IMR-90 (cell line): ENCODE measurements around the gene TBCK. TPM values are rescaled to one million over a fixed set of nuclear protein-coding genes. Genes with fewer than 3 reads are reported as not detected.

Source experiments
- ATAC-seq: fragments of 200-7000 bp; cut with Tn5 transposase; 2 replicates; pipeline ENCODE4 v1.9.1; 2020; ENCODE audit warnings: low read depth, mild to moderate bottlenecking, moderate library complexity
- BruUV-seq: library from RNA; stranded (reverse); fragments of 400-500 nt; replicated peaks from 2 replicates; lab custom pipeline; 2021; lab: Mats Ljungman, UMichigan
- CTCF ChIA-PET: fragments of 300-600 bp; formaldehyde crosslinking; extraction: SDS; loops from one replicate; lab custom pipeline; 2021; ENCODE audit warnings: antibody characterized with exemption; lab: Yijun Ruan, JAX
- POLR2A ChIA-PET: fragments of 300-600 bp; sonication (Branson Sonifier 250); formaldehyde crosslinking; loops from one replicate; lab custom pipeline; 2022; ENCODE audit warnings: antibody characterized with exemption; ENCODE audit not compliant: unreplicated experiment; lab: Charles Lee
- DNase-seq: peaks from one replicate; pipeline ENCODE4 v3.0.0; 2013
- H2AFZ ChIP-seq: replicated peaks from 2 replicates; pipeline ENCODE3; 2013; ENCODE audit warnings: low read length, mild to moderate bottlenecking; ENCODE audit not compliant: poor library complexity
- H2AK5ac ChIP-seq: 2 replicates; pipeline ENCODE4 v1.6.1; 2013; ENCODE audit warnings: low read depth, low read length, inconsistent platforms
- H2AK9ac ChIP-seq: replicated peaks from 2 replicates; pipeline ENCODE3; 2013; ENCODE audit warnings: mild to moderate bottlenecking, low read depth, low read length, moderate library complexity; ENCODE audit not compliant: poor library complexity
- H2BK120ac ChIP-seq: 2 replicates; pipeline ENCODE4 v1.6.1; 2013; ENCODE audit warnings: low read depth, low read length, inconsistent platforms
- H2BK15ac ChIP-seq: 3 replicates; pipeline ENCODE4 v1.6.1; 2013; ENCODE audit warnings: low read depth, low read length, inconsistent platforms
- H2BK20ac ChIP-seq: 2 replicates; pipeline ENCODE4 v1.6.1; 2013; ENCODE audit warnings: low read depth, mild to moderate bottlenecking, inconsistent platforms, low read length, moderate library complexity
- H2BK5ac ChIP-seq: 2 replicates; pipeline ENCODE4 v1.6.1; 2013; ENCODE audit warnings: mild to moderate bottlenecking, low read depth, low read length, inconsistent platforms; ENCODE audit not compliant: poor library complexity, severe bottlenecking
- H3K14ac ChIP-seq: replicated peaks from 2 replicates; pipeline ENCODE4 v1.6.1; 2013; ENCODE audit warnings: low read depth, low read length, inconsistent platforms
- H3K18ac ChIP-seq: 2 replicates; pipeline ENCODE4 v1.6.1; 2013; ENCODE audit warnings: low read depth, low read length, control low read depth
- H3K23ac ChIP-seq: 2 replicates; pipeline ENCODE4 v1.6.1; 2013; ENCODE audit warnings: low read depth, low read length, inconsistent platforms
- H3K27ac ChIP-seq: 2 replicates; pipeline ENCODE4 v1.5.1; 2013; ENCODE audit warnings: mild to moderate bottlenecking, control low read depth, low read length; ENCODE audit not compliant: insufficient read depth
- H3K27me3 ChIP-seq: 2 replicates; pipeline ENCODE4 v1.6.1; 2013; ENCODE audit warnings: low read length; ENCODE audit not compliant: control insufficient read depth, insufficient read depth
- H3K36me3 ChIP-seq: 2 replicates; pipeline ENCODE4 v1.6.1; 2013; ENCODE audit warnings: low read length, mixed read lengths; ENCODE audit not compliant: control insufficient read depth, insufficient read depth
- H3K4ac ChIP-seq: 2 replicates; pipeline ENCODE4 v1.6.1; 2013; ENCODE audit warnings: low read depth, low read length, inconsistent platforms
- H3K4me1 ChIP-seq: 2 replicates; pipeline ENCODE4 v1.6.1; 2013; ENCODE audit warnings: low read length, mixed read lengths; ENCODE audit not compliant: control insufficient read depth, insufficient read depth
- H3K4me2 ChIP-seq: 2 replicates; pipeline ENCODE4 v1.6.1; 2013; ENCODE audit warnings: low read depth, mild to moderate bottlenecking, control low read depth, low read length, moderate library complexity
- H3K4me3 ChIP-seq: 2 replicates; pipeline ENCODE4 v1.5.1; 2013; ENCODE audit warnings: low read depth, mild to moderate bottlenecking, control low read depth, low read length, moderate library complexity; ENCODE audit not compliant: insufficient read depth
- H3K56ac ChIP-seq: 2 replicates; pipeline ENCODE4 v1.6.1; 2013; ENCODE audit warnings: low read length, inconsistent platforms; ENCODE audit not compliant: insufficient read depth; ENCODE audit errors: extremely low read depth
- H3K79me1 ChIP-seq, 2 experiments: 2 replicates each; pipeline ENCODE4 v1.6.1; 2013; ENCODE audit warnings: low read length in 2 of 2, inconsistent platforms in 1 of 2, low read depth in 1 of 2
- H3K9ac ChIP-seq: 2 replicates; pipeline ENCODE4 v1.6.1; 2013; ENCODE audit warnings: low read depth, low read length, control low read depth
- H3K9me1 ChIP-seq: 2 replicates; pipeline ENCODE4 v1.6.1; 2013; ENCODE audit warnings: low read length, inconsistent platforms; ENCODE audit not compliant: insufficient read depth
- H3K9me3 ChIP-seq: 2 replicates; pipeline ENCODE4 v1.6.1; 2013; ENCODE audit warnings: low read length; ENCODE audit not compliant: control insufficient read depth, insufficient read depth
- H4K20me1 ChIP-seq: 2 replicates; pipeline ENCODE4 v1.6.1; 2013; ENCODE audit warnings: low read length, inconsistent platforms; ENCODE audit not compliant: insufficient read depth
- H4K5ac ChIP-seq: 2 replicates; pipeline ENCODE4 v1.6.1; 2013; ENCODE audit warnings: mild to moderate bottlenecking, low read depth, low read length, control low read depth
- H4K8ac ChIP-seq, 2 experiments: 2 replicates each; pipeline ENCODE4 v1.6.1; 2013; ENCODE audit warnings: low read depth in 2 of 2, low read length in 2 of 2, control low read depth in 1 of 2, inconsistent platforms in 1 of 2
- H4K91ac ChIP-seq: 2 replicates; pipeline ENCODE4 v1.6.1; 2013; ENCODE audit warnings: low read depth, low read length, inconsistent platforms; ENCODE audit not compliant: insufficient read depth
- BHLHE40 ChIP-seq: fragments of 150-350 bp; IDR thresholded peaks from 2 replicates; pipeline ENCODE4 v1.6.1; 2016; ENCODE audit warnings: mild to moderate bottlenecking, low read depth, low read length
- CEBPB ChIP-seq: IDR thresholded peaks from 2 replicates; pipeline ENCODE4 v1.6.1; 2012; ENCODE audit warnings: low read depth, low read length, improper control_type of control experiment
- CHD1 ChIP-seq: IDR thresholded peaks from 2 replicates; pipeline ENCODE4 v1.6.1; 2012; ENCODE audit warnings: low read depth, low read length, improper control_type of control experiment
- CTCF ChIP-seq: conservative IDR thresholded peaks from 2 replicates; pipeline ENCODE4 v1.5.1; 2012; ENCODE audit warnings: mild to moderate bottlenecking, low read depth, low read length, improper control_type of control experiment
- ELK1 ChIP-seq: fragments of 150-350 bp; IDR thresholded peaks from 2 replicates; pipeline ENCODE4 v1.6.1; 2016; ENCODE audit warnings: low read depth, mild to moderate bottlenecking, low read length, moderate library complexity, borderline replicate concordance
- FOS ChIP-seq: fragments of 150-350 bp; IDR thresholded peaks from 2 replicates; pipeline ENCODE4 v1.6.1; 2016; ENCODE audit warnings: low read depth, low read length
- MAFK ChIP-seq: IDR thresholded peaks from 2 replicates; pipeline ENCODE4 v1.6.1; 2012; ENCODE audit warnings: low read depth, low read length, improper control_type of control experiment
- MAZ ChIP-seq: IDR thresholded peaks from 2 replicates; pipeline ENCODE4 v1.6.1; 2012; ENCODE audit warnings: low read depth, mild to moderate bottlenecking, low read length, improper control_type of control experiment, moderate library complexity, borderline replicate concordance
- MXI1 ChIP-seq: IDR thresholded peaks from 2 replicates; pipeline ENCODE4 v1.6.1; 2012; ENCODE audit warnings: low read depth, mild to moderate bottlenecking, low read length, moderate library complexity, borderline replicate concordance
- NFE2L2 ChIP-seq: fragments of 150-350 bp; IDR thresholded peaks from 2 replicates; pipeline ENCODE4 v1.6.1; 2016; ENCODE audit warnings: low read depth, mild to moderate bottlenecking, low read length
- POLR2A ChIP-seq: IDR thresholded peaks from 2 replicates; pipeline ENCODE4 v1.6.1; 2012; ENCODE audit warnings: mild to moderate bottlenecking, low read depth, low read length
- RAD21 ChIP-seq: IDR thresholded peaks from 2 replicates; pipeline ENCODE4 v1.6.1; 2012; ENCODE audit warnings: low read length, improper control_type of control experiment
- RCOR1 ChIP-seq: IDR thresholded peaks from 2 replicates; pipeline ENCODE4 v1.6.1; 2012; ENCODE audit warnings: mild to moderate bottlenecking, low read length, improper control_type of control experiment; ENCODE audit not compliant: insufficient replicate concordance
- RFX5 ChIP-seq: IDR thresholded peaks from 2 replicates; pipeline ENCODE4 v1.8.0; 2012; ENCODE audit warnings: low read depth, mild to moderate bottlenecking, low read length, moderate library complexity
- SMC3 ChIP-seq: fragments of 150-350 bp; IDR thresholded peaks from 2 replicates; pipeline ENCODE4 v1.6.1; 2016; ENCODE audit warnings: low read depth, mild to moderate bottlenecking, antibody characterized with exemption, low read length, moderate library complexity
- USF2 ChIP-seq: fragments of 150-350 bp; IDR thresholded peaks from 2 replicates; pipeline ENCODE4 v1.6.1; 2017; ENCODE audit warnings: mild to moderate bottlenecking, antibody characterized with exemption, low read length, low read depth
- WGBS, 2 experiments: methylation state at CpG; one replicate each; pipeline versions ENCODE4 v1.1.5 to v1.1.7; 2013; ENCODE audit warnings: missing lambda C conversion rate in 2 of 2; ENCODE audit not compliant: insufficient read length in 1 of 2; ENCODE audit errors: extremely low coverage in 2 of 2; 5-methylcytosine and 5-hydroxymethylcytosine counted together
- dilution Hi-C: fragments of 300-500 bp; cut with HindIII; formaldehyde crosslinking; loops from one replicate; pipeline ENCODE4 v1.14.3; 2018; ENCODE audit warnings: low sequenced_read_pairs; ENCODE audit not compliant: unreplicated experiment
- in situ Hi-C: fragments of 300-500 bp; cut with MboI; formaldehyde crosslinking; loops from 3 replicates; pipeline ENCODE4 v1.14.3; 2019; ENCODE audit warnings: low sequenced_read_pairs, inconsistent platforms, mixed read lengths
- intact Hi-C: fragments of 100-400 bp; cut with micrococcal nuclease; formaldehyde crosslinking; loops from 2 replicates; pipeline ENCODE4 v1.10.0; 2022
- polyA plus RNA-seq, 3 experiments: library from polyadenylated mRNA; depleted of rRNA; stranded (reverse); fragments of >200 nt; gene quantifications; 2 replicates each; pipeline ENCODE4 v1.2.3, GENCODE V29; 2012; ENCODE audit warnings: low replicate concordance in 1 of 3
- total RNA-seq: library from RNA; depleted of rRNA; stranded (reverse); fragments of >200 nt; gene quantifications from 2 replicates; pipeline ENCODE4 v1.2.3, GENCODE V29; 2012

The TBCK gene
- total and polyA plus RNA-seq, 2 of the 4 experiments (the other 2 are of a cell fraction) = 10.7 to 29.9 TPM

GRCh38 chr4:106105697-106106096, 210.3 kb downstream of the TBCK start:
- Histone ChIP-seq H3K9ac (no peak overlapping the region), H2BK5ac (no peak overlapping the region), H2BK120ac (no peak overlapping the region), H3K4ac (no peak overlapping the region), H4K8ac (no peak overlapping the region), H3K4me2 (no peak overlapping the region), H3K23ac (no peak overlapping the region), H2AK9ac (no peak overlapping the region), H2BK15ac (no peak overlapping the region), H3K18ac (no peak overlapping the region), H3K4me3 (no peak overlapping the region), H3K36me3 (0 out of 2 replicates have a peak, but pooled peaks cover 1% of the 10 kb centered on the region), H2BK20ac (no peak overlapping the region), H3K4me1 (no peaks in the 10 kb centered on the region), H3K27ac (no peak overlapping the region), H3K27me3 (no peaks in the 10 kb centered on the region), H4K91ac (no peak overlapping the region), H3K9me3 (peaks cover 8% of the 10 kb centered on the region), H4K20me1 (no peaks in the 10 kb centered on the region), H3K56ac (no peak overlapping the region), H3K14ac (no peak overlapping the region), H3K79me1 (no peaks in the 10 kb centered on the region), H3K9me1 (no peaks in the 10 kb centered on the region), H2AK5ac (no peak overlapping the region), H2AFZ (no peak overlapping the region), H4K5ac (no peak overlapping the region)
- dilution Hi-C loops (no loop called here), intact Hi-C loops (no loop called here), in situ Hi-C loops (no loop called here)
- BruUV-seq = no TSS peak
- ATAC-seq = no peak
- WGBS, 2 experiments = no CpG with 5 or more reads among the region's 4 CpGs
- TF ChIP-seq FOS (no peak), RFX5 (no peak), MAFK (no peak), CEBPB (no peak), RAD21 (no peak), BHLHE40 (no peak), MAZ (no peak), NFE2L2 (no peak), ELK1 (no peak), CHD1 (no peak), CTCF (no peak), MXI1 (no peak), RCOR1 (no peak), USF2 (no peak), POLR2A (no peak), SMC3 (no peak)
- POLR2A ChIA-PET = no interaction called here
- DNase-seq = no peak
- CTCF ChIA-PET = no interaction called here
